ENCODE measurements around the gene CDK2AP2. TPM values are rescaled to one million over a fixed set of nuclear protein-coding genes. Genes with fewer than 3 reads are reported as not detected.
A peak's percentile ranks its signal among the peaks of the same experiment; 100 is the strongest.

Gene CDK2AP2
- total RNA-seq, 1 donor from 2014 or later = 84.2 TPM

DNA sequence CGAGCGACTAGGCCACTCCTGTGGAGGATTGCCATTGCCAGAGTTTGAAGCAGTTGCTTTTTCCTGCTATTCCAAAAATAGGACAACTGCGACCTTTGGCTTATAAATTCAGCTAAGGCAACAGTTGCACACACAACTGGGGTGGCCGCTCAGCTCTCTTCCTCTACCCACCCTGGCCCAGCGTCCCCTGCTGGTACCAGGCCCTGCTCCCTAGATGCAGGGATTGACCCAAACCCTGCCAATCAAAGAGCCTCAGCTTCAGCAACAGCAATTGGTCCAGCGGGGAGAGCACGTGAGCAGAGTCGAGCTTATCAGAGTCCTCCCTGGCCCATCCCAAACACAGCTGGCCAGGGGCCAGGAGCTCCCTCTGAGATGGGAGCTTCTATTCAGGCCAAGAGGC, 37.3 kb upstream of the CDK2AP2 start:
- intact Hi-C loops (cut with DNase I) = no loop called here
- no peaks in the 10 kb centered on the region for H3K4me1 ChIP-seq

DNA sequence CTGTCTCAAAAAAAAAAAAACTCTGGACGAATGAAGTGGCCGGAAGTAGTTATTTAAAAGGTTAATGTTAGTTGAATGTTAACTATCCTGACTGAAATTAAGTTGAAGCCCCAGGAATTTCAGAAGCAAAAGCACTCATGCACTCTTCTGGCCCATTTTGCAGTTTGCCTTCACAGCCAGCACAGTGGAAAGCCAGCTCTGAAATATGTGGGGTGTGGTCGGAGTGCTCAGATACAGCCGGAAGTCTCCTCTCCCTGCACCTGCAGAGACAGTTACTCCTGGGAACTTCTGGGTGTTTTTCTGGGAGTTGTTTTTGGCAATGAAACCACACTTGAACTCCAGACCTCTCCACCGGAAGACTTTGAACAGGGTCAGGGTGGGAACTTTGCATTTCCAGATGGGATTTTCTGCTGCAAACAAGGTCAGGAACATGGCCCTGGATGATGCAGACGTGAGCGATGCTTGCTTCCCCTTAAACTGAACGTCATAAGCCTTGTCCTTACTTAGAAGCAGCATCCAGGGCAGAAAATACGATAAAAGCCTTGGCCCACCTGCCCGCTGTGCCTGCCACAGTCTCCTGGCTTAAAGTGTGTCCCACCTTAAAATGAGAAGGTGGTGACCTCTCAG, 36.8 kb upstream of the CDK2AP2 start:
- TF ChIP-seq, protein P1, sequence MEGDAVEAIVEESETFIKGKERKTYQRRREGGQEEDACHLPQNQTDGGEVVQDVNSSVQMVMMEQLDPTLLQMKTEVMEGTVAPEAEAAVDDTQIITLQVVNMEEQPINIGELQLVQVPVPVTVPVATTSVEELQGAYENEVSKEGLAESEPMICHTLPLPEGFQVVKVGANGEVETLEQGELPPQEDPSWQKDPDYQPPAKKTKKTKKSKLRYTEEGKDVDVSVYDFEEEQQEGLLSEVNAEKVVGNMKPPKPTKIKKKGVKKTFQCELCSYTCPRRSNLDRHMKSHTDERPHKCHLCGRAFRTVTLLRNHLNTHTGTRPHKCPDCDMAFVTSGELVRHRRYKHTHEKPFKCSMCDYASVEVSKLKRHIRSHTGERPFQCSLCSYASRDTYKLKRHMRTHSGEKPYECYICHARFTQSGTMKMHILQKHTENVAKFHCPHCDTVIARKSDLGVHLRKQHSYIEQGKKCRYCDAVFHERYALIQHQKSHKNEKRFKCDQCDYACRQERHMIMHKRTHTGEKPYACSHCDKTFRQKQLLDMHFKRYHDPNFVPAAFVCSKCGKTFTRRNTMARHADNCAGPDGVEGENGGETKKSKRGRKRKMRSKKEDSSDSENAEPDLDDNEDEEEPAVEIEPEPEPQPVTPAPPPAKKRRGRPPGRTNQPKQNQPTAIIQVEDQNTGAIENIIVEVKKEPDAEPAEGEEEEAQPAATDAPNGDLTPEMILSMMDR (IDR thresholded peaks at IDR 0.05) = no peak
- no peaks in the 10 kb centered on the region for H3K27me3 ChIP-seq
- no peak overlapping the region for H3K4me3 ChIP-seq
- ATAC-seq (peak; percentile 70), DNase-seq (no peak)
- intact Hi-C loops (cut with DNase I) = no loop called here
- H3K27ac ChIP-seq = peak overlapping the region; percentile 5
- H3K9me3 ChIP-seq = no peaks in the 10 kb centered on the region
- no peaks in the 10 kb centered on the region for H3K36me3 ChIP-seq
- no peaks in the 10 kb centered on the region for H3K4me1 ChIP-seq

More for the DNA sequence above, 37.3 kb upstream of the CDK2AP2 start:
- DNase-seq = no peak
- Histone ChIP-seq H3K27me3 (no peaks in the 10 kb centered on the region), H3K9me3 (no peaks in the 10 kb centered on the region), H3K4me3 (no peak overlapping the region), H3K36me3 (no peaks in the 10 kb centered on the region), H3K27ac (peak overlapping the region; percentile 5)
- TF ChIP-seq, protein P1 (IDR thresholded peaks at IDR 0.05) = no peak
- peak; percentile 44 for ATAC-seq

DNA sequence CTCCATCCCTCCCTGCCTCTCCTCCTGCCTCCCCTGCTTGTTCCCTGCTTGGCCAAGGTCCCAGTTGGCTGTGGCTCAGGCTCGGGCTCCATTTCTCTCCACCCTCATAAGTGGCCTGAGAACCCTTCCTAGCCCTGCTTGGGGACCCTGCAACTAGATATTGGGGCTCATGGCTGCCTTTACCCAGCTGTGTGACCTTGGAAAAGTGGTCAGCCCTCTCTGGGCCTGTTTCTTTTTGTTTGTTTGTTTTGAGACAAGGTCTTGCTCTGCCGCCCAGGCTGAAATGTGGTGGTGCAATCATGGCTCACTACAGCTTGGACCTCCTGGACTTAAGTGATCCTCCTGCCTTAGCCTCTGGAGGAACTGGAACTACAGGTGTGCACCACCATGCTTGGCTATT, 35.6 kb upstream of the CDK2AP2 start:
- Histone ChIP-seq H3K27me3 (no peaks in the 10 kb centered on the region), H3K27ac (no peak overlapping the region), H3K36me3 (no peaks in the 10 kb centered on the region), H3K4me1 (no peaks in the 10 kb centered on the region), H3K4me3 (no peak overlapping the region), H3K9me3 (no peaks in the 10 kb centered on the region)
- DNase-seq (no peak), ATAC-seq (no peak)
- TF ChIP-seq, protein P1 (IDR thresholded peaks at IDR 0.05) = no peak
- intact Hi-C loops (cut with DNase I) = no loop called here

DNA sequence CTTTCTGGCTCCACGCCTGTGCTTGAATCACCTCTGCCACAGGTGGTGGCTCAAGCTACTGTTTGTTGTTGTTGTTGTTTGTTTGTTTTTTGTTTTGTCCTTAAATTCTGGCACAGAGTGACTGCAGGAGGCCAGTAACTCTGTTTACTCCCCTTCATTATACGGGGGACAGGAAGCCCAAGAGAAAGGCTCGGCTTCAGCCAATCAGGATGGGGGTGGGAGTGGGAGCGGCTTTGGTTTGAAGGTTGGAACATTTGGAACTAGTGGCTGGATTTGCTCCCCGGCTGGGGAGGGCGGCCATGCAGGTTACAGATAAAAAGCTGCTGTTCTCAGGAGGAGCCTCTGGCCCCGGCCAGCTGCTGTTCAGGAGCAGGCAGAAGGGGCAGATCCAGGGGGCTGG, 35.0 kb upstream of the CDK2AP2 start:
- intact Hi-C loops (cut with DNase I) = no loop called here
- Histone ChIP-seq H3K4me3 (no peak overlapping the region), H3K4me1 (no peaks in the 10 kb centered on the region), H3K36me3 (no peaks in the 10 kb centered on the region), H3K27me3 (no peaks in the 10 kb centered on the region), H3K9me3 (no peaks in the 10 kb centered on the region), H3K27ac (no peak overlapping the region)
- ATAC-seq (no peak), DNase-seq (no peak)
- TF ChIP-seq, protein P1 (IDR thresholded peaks at IDR 0.05) = no peak

DNA sequence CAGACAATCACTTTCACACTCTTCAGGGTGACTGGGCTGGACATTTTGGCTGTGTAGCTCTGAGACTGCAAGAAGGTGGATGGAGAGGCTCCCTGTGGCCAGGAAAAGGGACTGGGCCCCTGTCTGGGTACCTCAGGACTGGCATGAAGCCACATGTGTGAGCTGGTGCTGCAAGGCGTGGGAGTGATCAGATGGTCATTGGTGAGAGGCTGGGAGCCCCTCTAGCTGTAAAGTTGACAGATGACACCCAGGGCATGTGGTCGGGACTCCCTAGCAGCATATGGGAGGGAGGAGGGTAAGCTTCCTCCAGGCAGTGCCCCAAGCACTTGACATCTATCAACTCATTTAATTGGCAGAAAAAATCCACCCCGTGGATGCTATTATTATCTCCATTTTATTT, 34.2 kb upstream of the CDK2AP2 start:
- ATAC-seq (no peak), DNase-seq (no peak)
- Histone ChIP-seq H3K4me3 (no peak overlapping the region), H3K36me3 (no peaks in the 10 kb centered on the region), H3K27me3 (no peaks in the 10 kb centered on the region), H3K27ac (no peak overlapping the region), H3K4me1 (no peaks in the 10 kb centered on the region), H3K9me3 (no peaks in the 10 kb centered on the region)
- intact Hi-C loops (cut with DNase I) = no loop called here
- TF ChIP-seq, protein P1 (IDR thresholded peaks at IDR 0.05) = no peak

DNA sequence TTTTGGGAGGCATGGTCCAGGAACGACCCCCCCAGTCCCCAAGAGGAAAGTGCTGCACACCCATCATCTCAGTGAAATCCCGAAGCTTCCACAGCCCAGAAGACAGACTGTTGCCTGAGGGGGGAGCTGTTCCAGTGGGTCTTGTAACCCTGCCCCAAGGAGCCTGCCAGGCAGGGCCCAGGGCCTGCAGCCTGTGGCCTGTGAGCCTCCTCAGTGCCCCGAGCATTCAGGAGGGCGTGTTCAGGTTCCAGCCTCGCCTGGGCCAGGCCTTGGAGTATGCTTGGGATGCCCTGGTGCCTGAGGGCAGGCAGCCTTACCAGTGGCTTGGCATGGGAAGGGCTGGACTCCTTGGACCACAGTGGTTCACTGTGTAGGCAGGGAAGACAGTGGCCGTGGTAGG, 33.2 kb upstream of the CDK2AP2 start:
- Histone ChIP-seq H3K4me3 (no peak overlapping the region), H3K9me3 (no peaks in the 10 kb centered on the region), H3K27me3 (no peaks in the 10 kb centered on the region), H3K27ac (no peak overlapping the region), H3K36me3 (no peaks in the 10 kb centered on the region), H3K4me1 (no peaks in the 10 kb centered on the region)
- DNase-seq (no peak), ATAC-seq (no peak)
- intact Hi-C loops (cut with DNase I) = no loop called here
- TF ChIP-seq, protein P1 (IDR thresholded peaks at IDR 0.05) = no peak

Measured in upper lobe of right lung (tissue), 1 donor.